ENCODE results near the gene KLF6.

Gene KLF6

GRCh38 chr10:3780771-3781467, 4.1 kb downstream of the KLF6 start:
- H3K36me3 ChIP-seq (replicated peaks; ENCODE audit: low read depth, low read length): peaks cover 82% of the 10 kb centered on the region

GRCh38 chr10:3780021-3780770, 4.8 kb downstream of the KLF6 start:
- H3K9ac ChIP-seq (ENCODE audit: low read length): no peak overlapping the region
- H3K4me3 ChIP-seq (ENCODE audit: low read length): no peak overlapping the region
- H3K79me2 ChIP-seq (ENCODE audit: low read length): peaks cover 78% of the 10 kb centered on the region
- H3K9me3 ChIP-seq (ENCODE audit: insufficient read depth, low read length): no peaks in the 10 kb centered on the region
- TF ChIP-seq CTCF (IDR thresholded peaks at IDR 0.05; ENCODE audit: low read depth, low read length): no peak
- H4K20me1 ChIP-seq (ENCODE audit: insufficient read depth, low read length): peaks cover 73% of the 10 kb centered on the region
- H3K36me3 ChIP-seq (replicated peaks; ENCODE audit: low read depth, low read length): peaks cover 87% of the 10 kb centered on the region
- H2AFZ ChIP-seq (ENCODE audit: low read depth, low read length): no peak overlapping the region
- peaks cover 25% of the 10 kb centered on the region for H3K4me1 ChIP-seq (ENCODE audit: low read length)
- no peak overlapping the region for H3K27ac ChIP-seq (ENCODE audit: low read length)
- no peak overlapping the region for H3K4me2 ChIP-seq (ENCODE audit: low read length)
- H3K27me3 ChIP-seq (ENCODE audit: low read depth, low read length): no peaks in the 10 kb centered on the region

More at GRCh38 chr10:3780771-3781467, 4.1 kb downstream of the KLF6 start:
- Histone ChIP-seq H4K20me1 (ENCODE audit: insufficient read depth, low read length) (peaks cover 69% of the 10 kb centered on the region), H3K9ac (ENCODE audit: low read length) (no peak overlapping the region), H2AFZ (ENCODE audit: low read depth, low read length) (no peak overlapping the region), H3K4me3 (ENCODE audit: low read length) (no peak overlapping the region), H3K4me2 (ENCODE audit: low read length) (no peak overlapping the region), H3K79me2 (ENCODE audit: low read length) (peaks cover 81% of the 10 kb centered on the region), H3K27me3 (ENCODE audit: low read depth, low read length) (no peaks in the 10 kb centered on the region), H3K4me1 (ENCODE audit: low read length) (peaks cover 25% of the 10 kb centered on the region), H3K27ac (ENCODE audit: low read length) (no peak overlapping the region), H3K9me3 (ENCODE audit: insufficient read depth, low read length) (no peaks in the 10 kb centered on the region)
- no peak for TF ChIP-seq EZH2phosphoT487 (IDR thresholded peaks at IDR 0.05; ENCODE audit: low read depth)
- TF ChIP-seq CTCF (IDR thresholded peaks at IDR 0.05; ENCODE audit: low read depth, low read length): no peak

GRCh38 chr10:3779158-3779741, 5.8 kb downstream of the KLF6 start:
- Histone ChIP-seq H3K4me2 (ENCODE audit: low read length) (no peak overlapping the region), H3K79me2 (ENCODE audit: low read length) (peaks cover 71% of the 10 kb centered on the region), H3K36me3 (replicated peaks; ENCODE audit: low read depth, low read length) (peaks cover 84% of the 10 kb centered on the region), H3K27ac (ENCODE audit: low read length) (no peak overlapping the region), H3K27me3 (ENCODE audit: low read depth, low read length) (no peaks in the 10 kb centered on the region), H2AFZ (ENCODE audit: low read depth, low read length) (no peak overlapping the region), H3K9me3 (ENCODE audit: insufficient read depth, low read length) (no peaks in the 10 kb centered on the region), H3K4me3 (ENCODE audit: low read length) (no peak overlapping the region), H3K4me1 (ENCODE audit: low read length) (peaks cover 25% of the 10 kb centered on the region), H4K20me1 (ENCODE audit: insufficient read depth, low read length) (peaks cover 73% of the 10 kb centered on the region), H3K9ac (ENCODE audit: low read length) (no peak overlapping the region)
- TF ChIP-seq EZH2phosphoT487 (IDR thresholded peaks at IDR 0.05; ENCODE audit: low read depth) (no peak), CTCF (IDR thresholded peaks at IDR 0.05; ENCODE audit: low read depth, low read length) (no peak)

- peaks cover 73% of the 10 kb centered on the region for H4K20me1 ChIP-seq (ENCODE audit: insufficient read depth, low read length)
- no peak overlapping the region for H3K4me3 ChIP-seq (ENCODE audit: low read length)
- no peaks in the 10 kb centered on the region for H3K9me3 ChIP-seq (ENCODE audit: insufficient read depth, low read length)
- H3K9ac ChIP-seq (ENCODE audit: low read length): no peak overlapping the region
- H3K4me2 ChIP-seq (ENCODE audit: low read length): no peak overlapping the region
- no peak for TF ChIP-seq CTCF (IDR thresholded peaks at IDR 0.05; ENCODE audit: low read depth, low read length)
- TF ChIP-seq EZH2phosphoT487 (IDR thresholded peaks at IDR 0.05; ENCODE audit: low read depth): no peak
- peaks cover 79% of the 10 kb centered on the region for H3K36me3 ChIP-seq (replicated peaks; ENCODE audit: low read depth, low read length)
- H3K27ac ChIP-seq (ENCODE audit: low read length): no peak overlapping the region
- no peak overlapping the region for H2AFZ ChIP-seq (ENCODE audit: low read depth, low read length)
- H3K79me2 ChIP-seq (ENCODE audit: low read length): peaks cover 66% of the 10 kb centered on the region
- H3K27me3 ChIP-seq (ENCODE audit: low read depth, low read length): no peaks in the 10 kb centered on the region
- peaks cover 25% of the 10 kb centered on the region for H3K4me1 ChIP-seq (ENCODE audit: low read length)
These were observed 6.3 kb downstream of the KLF6 start for GRCh38 chr10:3778692-3779157.
